Bone marrow (tissue), 2 donors: ENCODE data around the gene GPC3.
"Not testable (repeated sequence)": the region's sequence is repeated elsewhere in the genome, so short reads cannot be mapped to it uniquely, and the experiment has no call there.

ENCODE experiments used
- DNase-seq, 2 donors: peaks; one replicate each; lab custom pipeline; 2025; lab: John Stamatoyannopoulos, UW

Gene GPC3

GRCh38 chrX:133985164-133985966 lies at the start of gene GPC3:
GPC3 (minus strand) TSS chrX:133985594.
- DNase-seq: no peak

DNA sequence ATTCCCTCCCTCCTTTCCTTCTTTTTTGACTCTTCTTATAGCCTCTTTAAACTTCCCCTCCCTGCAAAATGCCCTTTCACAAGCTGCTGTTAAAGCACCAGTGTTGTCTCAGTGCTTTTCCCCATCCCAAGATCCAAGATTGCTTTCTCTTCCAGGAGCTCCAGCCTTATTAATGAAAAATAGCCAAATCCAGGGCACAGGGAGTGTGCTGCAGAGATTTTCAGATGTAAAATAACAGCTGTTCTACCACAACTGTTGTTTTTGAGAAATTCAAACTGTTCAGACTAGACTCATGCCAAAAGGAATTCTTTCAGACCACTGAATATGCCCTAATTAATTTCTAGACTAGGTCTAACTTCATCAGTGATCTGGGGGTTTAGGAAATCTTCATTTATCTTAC lies 47.0 kb upstream of the GPC3 start:
- no peak for DNase-seq

DNA sequence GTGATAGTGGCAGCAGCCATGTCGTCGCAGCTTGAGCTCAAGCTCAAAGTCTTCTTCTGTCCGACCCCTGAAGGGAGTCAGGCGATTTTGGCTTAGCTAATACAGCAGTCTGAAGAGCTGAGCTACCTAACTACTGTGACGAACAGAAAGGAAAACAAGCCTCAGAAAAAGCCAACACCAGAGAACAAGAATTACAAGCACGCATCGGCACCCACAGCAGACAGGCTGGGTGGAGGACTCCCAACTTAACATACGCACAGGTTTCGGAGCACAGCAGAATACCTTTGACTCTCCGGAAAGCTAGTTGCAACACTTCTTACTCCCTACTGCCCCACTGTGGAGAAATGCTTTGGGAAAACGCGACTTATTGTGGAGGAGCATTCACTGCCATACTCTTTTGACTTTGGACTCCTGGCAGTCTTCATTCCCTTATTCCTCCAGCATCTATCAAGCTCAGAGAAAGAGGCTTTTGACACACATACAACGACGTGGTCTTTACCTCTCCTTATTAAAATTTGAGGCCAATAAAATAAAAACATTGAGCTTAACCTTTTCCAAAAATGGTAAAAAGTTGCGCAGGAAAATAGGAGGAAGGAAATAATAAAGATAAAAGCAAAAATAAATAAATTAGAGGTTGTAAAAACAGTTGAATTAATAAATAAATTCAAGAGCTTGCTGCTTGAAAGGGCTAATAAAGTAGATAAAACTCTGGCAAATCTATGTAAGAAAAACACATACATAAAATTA lies 41.3 kb upstream of the GPC3 start:
- DNase-seq: no peak

GRCh38 chrX:134025986-134026545 lies 40.7 kb upstream of the GPC3 start:
- no peak for DNase-seq

DNA sequence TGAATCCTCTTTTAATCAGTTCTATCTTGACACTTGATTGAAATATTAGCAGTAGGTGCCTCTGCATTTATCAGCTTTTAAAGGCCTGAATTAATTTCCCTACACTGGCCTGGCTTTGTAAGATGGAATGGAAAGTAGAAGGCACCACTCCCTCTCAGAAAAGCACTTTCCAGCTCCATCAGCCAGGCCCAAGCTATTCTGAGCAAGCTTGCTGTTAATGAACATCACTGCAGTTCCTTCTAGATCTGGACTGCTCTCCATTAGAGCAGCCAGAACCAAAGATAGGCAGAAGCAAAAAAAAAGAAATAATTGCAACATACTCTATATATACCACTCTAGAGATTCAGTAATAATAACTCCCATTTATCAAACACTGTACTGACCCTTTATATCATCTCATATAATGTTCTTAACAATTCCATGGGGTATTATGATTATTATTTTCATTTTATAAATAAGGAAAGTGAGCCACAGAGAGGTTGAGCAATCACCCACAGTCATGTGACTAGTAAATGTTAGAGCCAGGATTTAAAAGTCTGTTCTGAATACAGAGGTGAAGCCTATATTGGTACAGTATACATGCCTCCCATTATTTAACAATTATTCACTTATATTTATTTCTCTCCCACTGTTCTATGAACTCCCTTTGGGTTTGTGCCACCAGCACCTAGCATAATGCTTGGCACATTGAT lies 39.4 kb upstream of the GPC3 start:
- DNase-seq: no peak

GRCh38 chrX:134023851-134024281 lies 38.5 kb upstream of the GPC3 start:
- DNase-seq: no peak

DNA sequence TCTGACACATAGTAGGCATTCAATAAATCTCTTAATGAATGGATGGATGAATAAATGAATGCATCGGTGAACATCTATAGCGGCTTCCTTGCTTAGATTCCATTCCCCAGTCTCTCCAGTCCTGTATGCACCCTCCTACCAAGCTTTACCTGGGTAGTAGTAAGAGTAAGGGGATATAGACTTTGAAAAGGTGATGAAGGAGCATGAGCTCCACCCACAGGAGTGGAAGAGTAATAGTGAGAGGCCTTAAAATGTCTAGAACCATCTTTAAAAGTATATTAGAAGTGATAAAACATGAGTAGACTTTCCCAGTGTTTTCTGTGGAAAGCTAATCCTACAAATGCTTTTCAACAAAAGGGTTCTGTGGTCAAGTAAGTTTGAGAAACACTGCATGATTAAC lies 35.5 kb upstream of the GPC3 start:
- no peak for DNase-seq

GRCh38 chrX:134019567-134020206 lies 34.3 kb upstream of the GPC3 start:
- DNase-seq: no peak

DNA sequence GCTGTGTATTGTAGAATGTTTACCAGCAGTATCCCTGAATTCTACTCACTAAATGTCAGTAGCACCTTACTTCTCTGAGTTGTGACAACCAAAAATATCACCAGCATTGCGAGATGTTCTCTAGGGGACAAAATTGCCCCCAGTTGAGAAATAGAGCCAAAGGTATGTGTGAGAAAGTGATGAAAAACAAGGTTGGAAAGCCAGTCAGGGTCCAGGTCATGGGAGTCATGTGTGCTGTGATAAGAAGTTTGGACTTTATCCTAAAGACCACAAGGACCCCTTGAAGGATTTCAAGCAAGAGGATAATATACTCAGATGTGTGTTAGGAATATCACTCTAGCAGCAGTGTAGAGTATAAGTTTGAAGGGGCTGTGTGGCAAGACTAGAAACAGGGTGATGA lies 30.9 kb upstream of the GPC3 start:
- not testable (repeated sequence) for DNase-seq

- not testable (repeated sequence) for DNase-seq
These were observed 30.1 kb upstream of the GPC3 start for GRCh38 chrX:134015510-134015909.

DNA sequence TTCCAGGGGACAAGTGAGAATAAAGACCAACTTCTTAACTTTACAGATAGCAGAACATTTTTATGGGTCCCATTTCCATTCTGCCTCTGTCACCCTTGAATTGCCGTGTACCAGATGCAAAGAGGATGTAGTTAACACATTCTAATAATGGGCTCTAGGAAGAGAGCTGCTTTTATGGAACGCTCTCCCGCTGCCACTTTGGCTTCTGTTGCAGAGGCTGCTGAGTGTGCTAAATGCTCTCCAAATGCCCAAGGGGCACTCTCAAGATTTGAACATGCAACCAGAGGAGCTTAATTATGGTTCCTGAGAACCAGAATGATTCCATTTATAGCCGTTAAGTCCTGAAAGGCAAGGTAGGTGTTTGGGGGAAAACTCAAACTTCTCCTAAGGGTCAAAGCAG lies 28.1 kb upstream of the GPC3 start:
- DNase-seq: no peak

DNA sequence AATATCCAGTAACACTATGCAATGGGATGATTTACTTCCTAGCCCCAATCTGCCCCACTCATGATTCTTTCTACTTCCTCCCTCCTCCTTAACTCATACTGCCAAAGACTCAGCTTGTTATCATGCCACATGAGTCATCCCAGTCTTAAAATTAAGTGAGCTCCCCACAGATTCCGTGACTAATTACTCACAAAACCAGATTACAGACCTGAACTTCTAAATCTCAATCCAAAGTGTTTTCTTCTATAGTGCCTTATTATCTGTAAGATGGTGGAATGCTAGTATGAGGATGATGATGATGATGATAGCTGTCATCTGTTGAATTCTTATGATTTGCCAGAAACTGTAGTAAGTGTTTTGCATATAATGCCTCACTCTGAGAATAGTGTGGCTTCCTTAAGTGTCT lies 27.7 kb upstream of the GPC3 start:
- no peak for DNase-seq

- DNase-seq: no peak
These were observed 25.3 kb upstream of the GPC3 start for GRCh38 chrX:134010690-134011089.

DNA sequence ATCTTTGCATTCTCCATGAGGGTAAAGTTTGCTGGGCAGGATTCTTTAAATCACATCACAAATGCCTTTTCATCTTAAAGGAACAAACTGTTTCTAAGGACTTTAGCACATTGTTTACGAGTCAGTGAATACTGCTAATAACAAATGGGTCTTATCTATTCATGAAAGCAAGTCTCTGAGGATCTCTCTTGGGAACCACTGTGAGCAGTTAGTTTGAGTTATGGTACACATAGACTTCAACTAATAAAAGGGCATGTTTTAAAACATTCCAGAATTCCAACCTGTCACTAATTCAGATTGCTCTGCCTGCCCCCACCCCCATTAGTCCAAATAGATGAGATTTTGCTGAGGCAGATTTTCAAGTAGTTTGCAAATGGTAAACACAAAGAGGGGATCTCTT lies 22.3 kb upstream of the GPC3 start:
- no peak for DNase-seq

- DNase-seq: no peak
These were observed 21.2 kb upstream of the GPC3 start for GRCh38 chrX:134006484-134007161.

DNA sequence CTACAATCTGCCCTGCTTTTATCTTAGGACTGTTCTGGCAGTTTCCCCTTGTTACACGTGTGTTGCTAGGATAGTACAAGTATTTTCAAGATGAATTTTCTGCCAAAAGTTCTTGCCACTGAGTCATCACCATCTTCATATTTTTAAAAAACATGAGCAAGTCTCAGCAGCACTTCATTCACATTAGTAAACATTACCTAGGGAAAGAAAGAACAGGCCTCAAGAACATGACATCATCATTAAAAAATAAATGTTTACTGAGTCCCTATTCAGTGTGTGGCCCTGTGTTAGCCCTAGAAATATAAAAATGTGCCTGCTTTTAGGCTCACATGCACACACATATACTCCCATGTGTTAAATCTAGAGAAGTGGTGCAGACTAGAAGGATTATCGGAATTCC lies 18.7 kb upstream of the GPC3 start:
- DNase-seq: no peak

GRCh38 chrX:134002921-134003615 lies 17.7 kb upstream of the GPC3 start:
- DNase-seq: no peak

- no peak for DNase-seq
These were observed 15.2 kb upstream of the GPC3 start for GRCh38 chrX:134000260-134001245.

GRCh38 chrX:133999031-133999705 lies 13.8 kb upstream of the GPC3 start:
- DNase-seq: no peak
